HG02610 (cell line): ENCODE data around the gene ZIC1.

Experiments used
- ATAC-seq: cut with Tn5 transposase; IDR thresholded peaks from one replicate; pipeline ENCODE4 v1.9.1; 2021; ENCODE audit warnings: mild to moderate bottlenecking, moderate library complexity; ENCODE audit not compliant: unreplicated experiment

The ZIC1 gene

GRCh38 chr3:147408188-147409100 is 721 bp upstream of the ZIC1 start:
- no peak for ATAC-seq

- ATAC-seq, result no peak
Measured at GRCh38 chr3:147410116-147410525, 956 bp downstream of the ZIC1 start.

GRCh38 chr3:147410526-147411237 is 1.5 kb downstream of the ZIC1 start:
- ATAC-seq, result no peak

- no peak for ATAC-seq
Measured at GRCh38 chr3:147411238-147411814, 2.2 kb downstream of the ZIC1 start.

DNA sequence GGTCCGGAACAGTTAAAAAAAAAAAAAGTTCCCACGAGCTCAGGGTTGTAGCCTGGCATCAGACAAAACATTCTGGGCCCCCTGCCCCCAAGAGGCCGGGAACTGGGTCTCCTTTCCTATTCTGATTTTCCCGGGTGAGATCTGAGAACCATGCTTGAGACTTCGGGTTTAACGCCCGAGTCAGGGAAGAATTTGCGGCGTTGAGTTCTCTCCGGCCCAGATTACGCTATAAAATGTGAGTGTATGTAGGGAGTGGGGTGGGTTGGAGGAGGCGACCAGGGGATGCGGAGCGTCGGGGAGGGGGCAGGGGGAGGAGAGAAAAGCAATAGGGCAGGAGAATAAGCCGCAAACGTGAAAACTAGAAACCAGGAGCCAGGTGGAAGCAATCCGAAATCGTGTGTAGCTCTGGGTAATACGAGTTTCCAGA is 2.7 kb downstream of the ZIC1 start:
- no peak for ATAC-seq

- ATAC-seq, result no peak
Measured at GRCh38 chr3:147412261-147412916, 3.2 kb downstream of the ZIC1 start.

DNA sequence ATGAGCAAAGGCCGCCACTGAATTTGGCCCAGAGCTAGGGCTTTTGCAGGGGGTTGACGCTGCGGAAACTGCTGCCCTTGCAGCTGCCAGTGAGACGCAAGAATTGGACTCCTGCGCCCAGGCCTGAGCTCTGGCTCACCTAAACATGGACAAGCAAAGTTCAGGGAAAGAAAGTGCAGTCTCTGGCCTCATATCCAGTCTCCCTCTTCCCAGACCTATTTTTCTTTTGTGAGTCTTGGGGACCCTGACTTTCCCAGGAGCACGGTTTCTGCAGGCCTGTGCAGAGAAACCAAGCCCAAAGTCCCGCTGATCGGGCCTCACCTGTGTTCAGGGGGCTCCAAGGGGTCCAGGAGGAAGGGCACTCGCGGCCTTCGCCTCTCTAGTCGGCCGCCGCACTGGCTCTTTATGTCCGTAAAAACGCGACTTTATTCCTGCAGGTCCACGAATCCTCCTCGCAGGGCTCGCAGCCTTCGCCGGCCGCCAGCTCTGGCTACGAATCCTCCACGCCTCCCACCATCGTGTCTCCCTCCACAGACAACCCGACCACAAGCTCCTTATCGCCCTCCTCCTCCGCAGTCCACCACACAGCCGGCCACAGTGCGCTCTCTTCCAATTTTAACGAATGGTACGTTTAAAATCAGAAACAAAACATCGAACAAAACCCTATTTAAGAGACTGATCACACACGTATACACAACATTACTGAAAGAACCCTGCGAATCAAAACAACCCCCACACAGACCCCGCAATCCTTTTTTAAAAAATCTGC is 3.9 kb downstream of the ZIC1 start:
- ATAC-seq, result no peak

DNA sequence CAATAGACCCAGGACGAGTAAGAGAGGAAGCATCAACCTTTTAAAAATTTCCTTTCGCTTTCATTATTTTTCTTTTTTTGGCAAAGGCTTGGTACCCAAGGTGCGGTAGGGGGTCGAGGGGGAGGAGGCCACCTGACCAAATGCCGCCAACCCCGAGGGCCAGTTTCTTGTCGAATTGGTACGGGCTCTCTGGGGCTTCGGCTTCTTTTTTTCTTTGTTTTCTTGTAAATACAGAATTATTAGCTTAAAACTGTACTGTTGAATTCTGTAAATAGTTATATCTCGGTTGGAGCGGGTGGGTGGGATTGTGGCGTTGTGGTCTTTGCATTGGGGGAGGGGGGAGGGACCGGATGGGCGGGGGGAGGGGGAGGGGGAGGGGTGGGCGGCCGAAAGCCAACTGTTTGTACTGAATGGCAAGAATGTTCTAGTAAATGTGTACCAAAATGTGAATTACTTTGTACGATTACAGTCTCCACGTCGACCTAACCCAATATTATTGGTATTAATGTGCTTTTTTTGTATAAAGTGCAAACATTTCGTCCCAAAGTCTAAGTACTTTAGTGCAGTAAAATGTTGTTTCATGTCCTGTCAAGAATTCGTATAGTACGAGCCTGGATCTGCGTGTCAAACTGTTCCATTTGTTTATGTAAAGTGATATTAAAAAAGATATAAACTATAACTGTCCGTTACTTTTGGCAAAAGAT is 4.7 kb downstream of the ZIC1 start:
- no peak for ATAC-seq

GRCh38 chr3:147414390-147415138 is 5.4 kb downstream of the ZIC1 start:
- no peak for ATAC-seq

DNA sequence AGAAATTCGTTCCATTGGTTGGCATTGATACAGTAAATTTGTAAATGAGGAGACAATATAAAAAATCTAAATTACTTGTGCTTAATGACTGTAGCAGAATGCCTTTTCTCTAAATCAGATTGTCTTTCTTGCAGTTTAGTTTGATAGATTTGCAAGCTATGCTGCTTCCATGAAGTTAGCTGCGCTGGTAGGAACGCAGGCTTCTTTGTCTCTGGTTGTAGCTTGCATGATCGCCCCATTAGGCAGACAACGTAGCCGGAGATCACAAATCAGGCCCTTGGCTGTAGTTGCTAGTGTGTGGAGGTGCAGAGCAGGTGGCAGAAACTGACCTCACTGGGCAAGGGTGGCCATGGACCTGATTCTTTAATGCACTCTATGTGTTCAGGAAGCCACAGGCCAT is 6.1 kb downstream of the ZIC1 start:
- ATAC-seq, result no peak

DNA sequence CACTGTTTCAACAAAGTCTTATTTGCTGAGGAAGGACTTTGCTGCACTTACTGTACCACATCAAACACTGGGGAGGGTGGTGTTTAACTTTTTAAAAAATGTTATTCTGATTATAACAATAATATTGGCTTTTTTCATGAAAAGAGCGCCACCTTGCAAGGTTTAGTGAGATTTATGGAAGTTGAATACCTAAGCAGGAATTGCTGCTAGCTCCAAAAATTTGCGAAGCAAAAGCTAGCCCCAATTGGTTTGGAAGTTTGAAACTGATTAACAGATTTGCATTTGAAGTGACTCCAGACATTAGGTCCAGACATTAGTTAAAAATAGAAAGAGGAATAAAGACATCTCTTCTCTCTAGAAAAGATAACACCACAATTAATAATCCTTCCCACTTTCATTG is 6.7 kb downstream of the ZIC1 start:
- ATAC-seq, result no peak

DNA sequence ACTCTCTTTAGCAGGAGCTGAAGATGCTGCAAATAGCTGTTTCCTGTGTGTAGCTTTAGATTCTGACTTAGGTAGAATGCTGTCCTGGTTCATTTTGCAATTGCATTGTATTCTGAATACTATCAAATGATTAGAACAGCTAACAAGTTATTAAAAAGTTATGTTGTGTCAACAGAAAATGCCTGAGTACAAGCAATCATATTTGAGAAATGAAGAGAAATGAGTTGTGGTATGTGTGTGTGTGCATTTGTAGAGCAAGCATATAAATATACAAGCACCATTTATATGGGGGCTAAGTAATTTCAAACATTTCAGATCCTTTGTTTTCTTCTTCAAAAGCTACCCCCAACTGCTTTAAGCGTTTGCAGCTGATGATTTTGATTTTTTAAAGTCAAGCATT is 7.8 kb downstream of the ZIC1 start:
- no peak for ATAC-seq

DNA sequence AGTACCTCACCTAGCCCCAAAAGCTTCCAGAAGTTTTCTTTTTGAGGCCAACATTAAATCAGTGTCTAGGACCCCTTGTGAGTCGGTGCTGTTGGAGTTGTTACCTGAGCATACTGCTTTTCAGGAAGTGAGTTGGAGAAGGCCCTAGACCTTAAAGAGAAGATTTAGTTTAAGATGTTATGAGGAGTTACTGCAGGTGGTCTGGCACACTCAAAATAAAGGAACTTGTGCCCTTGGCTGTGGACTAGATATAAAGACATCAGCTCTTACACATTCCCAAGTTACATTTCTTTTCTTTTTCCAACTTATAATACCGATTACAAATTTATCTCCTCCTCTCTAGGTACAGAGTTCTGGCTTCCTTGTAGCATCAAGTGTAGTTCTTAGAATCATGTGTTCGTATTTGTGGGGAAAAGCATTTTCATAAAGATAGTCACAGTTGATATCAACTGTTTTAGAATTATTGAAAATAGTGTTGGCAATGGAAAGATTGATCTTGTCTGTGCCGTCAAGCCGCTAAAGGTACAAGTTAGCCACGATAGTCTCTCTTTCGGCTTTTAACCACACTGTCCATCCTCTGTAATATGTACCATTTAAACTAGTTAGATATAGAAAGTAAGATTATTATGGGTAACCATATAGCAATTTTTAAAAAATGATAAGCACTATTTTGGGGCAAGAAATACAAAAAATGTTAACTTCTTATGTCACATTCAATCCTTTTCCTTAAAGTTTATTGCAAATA is 8.6 kb downstream of the ZIC1 start:
- ATAC-seq, result no peak

GRCh38 chr3:147418371-147418781 is 9.2 kb downstream of the ZIC1 start:
- ATAC-seq, result no peak

DNA sequence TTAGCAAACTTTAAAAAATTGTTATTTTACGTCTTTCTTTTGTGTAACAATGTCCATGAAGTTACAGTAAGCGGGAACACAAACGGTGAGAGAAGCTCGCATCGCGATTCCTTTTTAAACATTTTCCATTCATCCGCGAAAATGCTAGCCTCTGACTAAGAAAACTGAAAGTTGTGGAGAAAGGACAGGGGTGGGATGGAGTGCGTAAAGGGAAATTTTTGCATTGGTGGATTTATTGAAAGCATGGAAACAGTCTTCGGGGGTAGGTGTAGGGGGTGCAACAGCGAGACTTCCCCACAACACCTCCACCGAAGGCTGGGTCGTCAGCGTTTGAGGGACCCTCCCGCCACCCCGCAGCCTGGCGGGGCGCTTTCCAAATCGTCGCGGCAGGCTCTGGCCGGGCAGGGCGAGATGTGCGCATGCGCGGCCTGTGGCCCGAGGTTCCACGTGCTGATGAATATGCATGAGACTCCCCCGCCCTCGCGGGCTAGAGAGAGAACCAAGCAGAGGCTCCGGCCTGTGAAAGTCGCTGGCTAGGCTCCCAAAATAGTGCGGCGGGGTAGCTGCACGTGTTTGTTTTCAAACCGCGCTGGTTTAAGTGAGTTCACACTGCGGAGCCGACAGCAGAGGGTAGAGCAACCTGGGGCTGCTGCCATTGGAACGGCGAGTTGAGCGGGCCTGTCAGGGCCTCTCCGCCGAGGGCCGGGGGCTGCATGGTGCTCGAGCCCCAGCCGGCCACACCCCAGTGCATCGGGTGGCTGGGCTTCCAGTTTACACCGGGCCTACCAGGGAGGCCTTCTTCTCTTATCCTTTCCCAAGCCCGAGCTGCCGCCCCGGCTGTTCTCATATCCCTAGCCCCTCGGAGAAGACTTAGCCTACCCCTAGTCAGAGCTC is 9.9 kb downstream of the ZIC1 start:
- no peak for ATAC-seq

DNA sequence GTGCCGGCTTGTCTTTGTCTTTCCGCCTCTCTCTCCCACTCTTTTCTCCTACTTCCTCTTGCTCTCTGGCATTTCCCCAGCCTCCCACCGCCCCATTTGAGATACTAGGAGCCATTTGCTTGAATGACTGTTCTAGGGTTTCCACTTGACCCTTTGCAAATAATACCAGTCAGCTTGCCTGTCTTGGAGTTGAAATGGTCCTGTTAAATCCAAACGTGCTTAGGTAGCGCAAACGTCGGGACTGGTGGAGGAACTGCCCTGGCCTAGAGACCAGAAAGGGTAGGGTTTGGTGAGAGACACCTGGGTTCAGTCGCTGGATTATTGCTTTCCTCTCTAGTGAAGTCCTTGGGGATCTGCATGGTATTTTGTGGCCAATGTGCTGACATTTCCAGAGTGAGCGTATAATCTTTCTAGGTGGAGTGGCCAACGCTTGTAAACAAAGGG is 10.6 kb downstream of the ZIC1 start:
- no peak for ATAC-seq
